ENCODE results near the gene BHMT. TPM values are rescaled to one million over a fixed set of nuclear protein-coding genes. Genes with fewer than 3 reads are reported as not detected.
"Not testable (repeated sequence)": the region's sequence is repeated elsewhere in the genome, so short reads cannot be mapped to it uniquely, and the experiment has no call there.

The BHMT gene
- total RNA-seq, 2 donors from 2014 or later = not detected

DNA sequence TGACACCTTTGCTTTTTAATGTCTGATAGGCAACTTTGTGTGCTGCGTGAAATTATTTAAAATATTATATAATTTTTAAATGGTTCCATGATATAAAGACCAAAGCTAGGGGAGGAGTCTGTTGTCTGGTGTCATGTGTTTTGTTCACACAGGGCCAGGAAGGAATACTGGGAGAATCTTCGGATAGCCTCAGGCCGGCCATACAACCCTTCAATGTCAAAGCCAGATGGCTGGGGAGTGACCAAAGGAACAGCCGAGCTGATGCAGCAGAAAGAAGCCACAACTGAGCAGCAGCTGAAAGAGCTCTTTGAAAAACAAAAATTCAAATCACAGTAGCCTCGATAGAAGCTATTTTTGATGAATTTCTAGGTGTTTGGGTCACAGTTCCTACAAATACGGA lies 19.2 kb downstream of the BHMT start:
- H3K27me3 Mint-ChIP-seq (ENCODE audit: low read depth) = peaks cover 4% of the 10 kb centered on the region
- ATAC-seq (replicated peaks in 1 of 2) (no peak), DNase-seq (no peak)
- H3K9me3 Mint-ChIP-seq = no peaks in the 10 kb centered on the region
- H3K27ac Mint-ChIP-seq = no peak overlapping the region
- H3K4me1 Mint-ChIP-seq (ENCODE audit: low read depth) = peaks cover 17% of the 10 kb centered on the region
- no peaks in the 10 kb centered on the region for H3K36me3 Mint-ChIP-seq (ENCODE audit: insufficient read depth in 2 of 2)
- H3K4me3 Mint-ChIP-seq = no peak overlapping the region

DNA sequence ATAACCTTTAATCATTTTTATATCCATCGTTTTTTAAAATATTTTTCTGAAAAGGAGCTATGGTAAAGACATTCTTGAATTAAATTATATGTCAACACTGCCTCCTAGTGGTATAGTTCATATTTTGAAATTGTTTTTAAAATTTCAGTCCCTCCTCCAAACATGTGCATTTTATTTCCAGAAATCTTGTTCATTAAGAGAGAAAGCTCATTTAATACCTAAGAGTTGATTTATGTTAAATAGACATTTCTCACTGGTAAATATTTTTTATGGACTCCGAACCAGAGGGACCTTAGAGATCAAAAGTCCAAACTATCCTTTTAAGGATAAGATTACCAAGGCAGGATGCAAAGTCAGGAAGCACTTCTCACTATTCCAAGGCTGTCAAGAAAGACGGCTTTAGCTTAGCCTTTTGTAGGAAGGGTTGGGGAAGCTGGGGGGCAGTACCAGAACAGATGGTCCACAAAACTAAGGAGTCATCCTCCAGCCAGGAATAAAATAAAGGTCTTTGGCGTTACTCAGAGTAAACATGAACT lies 21.6 kb downstream of the BHMT start:
- Mint-ChIP-seq H3K4me3 (peak overlapping the region; percentile 76 to 80), H3K9me3 (no peaks in the 10 kb centered on the region), H3K27me3 (ENCODE audit: low read depth) (no peaks in the 10 kb centered on the region), H3K36me3 (ENCODE audit: insufficient read depth in 2 of 2) (no peaks in the 10 kb centered on the region), H3K27ac (peak overlapping the region; percentile 95), H3K4me1 (ENCODE audit: low read depth) (peaks cover 17% of the 10 kb centered on the region)
- ATAC-seq (replicated peaks in 1 of 2) (peak in 1 of 2 donors; percentile 44), DNase-seq (no peak)

DNA sequence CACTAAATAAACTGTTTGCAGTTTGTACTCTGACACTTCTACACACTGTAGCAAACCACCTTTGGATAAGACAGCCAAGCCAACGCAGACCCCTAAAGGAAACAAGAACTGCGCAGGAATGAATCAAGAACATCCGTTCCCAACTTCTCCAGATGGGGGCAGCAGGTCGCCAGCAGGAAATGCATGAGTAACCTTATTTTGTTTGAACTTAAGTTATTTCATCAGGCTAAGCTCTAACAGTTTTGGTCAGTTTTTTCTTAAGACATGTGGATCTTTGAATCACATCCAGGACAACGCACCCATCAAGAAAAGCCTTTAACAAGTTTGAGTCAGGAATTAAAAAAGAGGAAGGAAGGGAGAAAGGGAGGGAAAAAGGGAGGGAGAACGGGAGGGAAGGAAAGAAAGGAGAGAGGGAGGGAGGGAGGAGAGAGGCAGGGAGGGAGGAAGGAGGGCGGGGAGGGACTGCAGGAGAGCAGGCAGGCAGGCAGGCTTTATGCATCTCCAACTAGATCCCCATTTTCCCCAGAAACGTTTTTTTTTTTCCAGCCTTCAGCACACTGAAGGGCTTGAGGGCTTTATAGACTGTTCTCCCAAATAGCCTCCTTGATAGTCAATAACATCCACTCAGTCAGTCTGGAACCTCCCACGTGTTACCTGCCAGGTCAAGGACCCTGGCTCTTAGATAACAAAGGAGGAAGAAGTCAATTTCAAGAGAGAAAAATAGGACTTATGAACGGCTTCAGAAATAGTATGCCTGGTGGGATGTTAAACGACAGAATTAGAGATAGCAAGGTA lies 22.2 kb downstream of the BHMT start:
- H3K36me3 Mint-ChIP-seq (ENCODE audit: insufficient read depth in 2 of 2) = no peaks in the 10 kb centered on the region
- H3K9me3 Mint-ChIP-seq = no peaks in the 10 kb centered on the region
- no peaks in the 10 kb centered on the region for H3K27me3 Mint-ChIP-seq (ENCODE audit: low read depth)
- ATAC-seq (replicated peaks in 1 of 2) (peak; percentile 88 to 90), DNase-seq (peak; percentile 75 to 78)
- H3K4me1 Mint-ChIP-seq (ENCODE audit: low read depth) = peaks cover 17% of the 10 kb centered on the region
- H3K4me3 Mint-ChIP-seq = peak overlapping the region; percentile 76 to 80
- peak overlapping the region; percentile 95 for H3K27ac Mint-ChIP-seq

DNA sequence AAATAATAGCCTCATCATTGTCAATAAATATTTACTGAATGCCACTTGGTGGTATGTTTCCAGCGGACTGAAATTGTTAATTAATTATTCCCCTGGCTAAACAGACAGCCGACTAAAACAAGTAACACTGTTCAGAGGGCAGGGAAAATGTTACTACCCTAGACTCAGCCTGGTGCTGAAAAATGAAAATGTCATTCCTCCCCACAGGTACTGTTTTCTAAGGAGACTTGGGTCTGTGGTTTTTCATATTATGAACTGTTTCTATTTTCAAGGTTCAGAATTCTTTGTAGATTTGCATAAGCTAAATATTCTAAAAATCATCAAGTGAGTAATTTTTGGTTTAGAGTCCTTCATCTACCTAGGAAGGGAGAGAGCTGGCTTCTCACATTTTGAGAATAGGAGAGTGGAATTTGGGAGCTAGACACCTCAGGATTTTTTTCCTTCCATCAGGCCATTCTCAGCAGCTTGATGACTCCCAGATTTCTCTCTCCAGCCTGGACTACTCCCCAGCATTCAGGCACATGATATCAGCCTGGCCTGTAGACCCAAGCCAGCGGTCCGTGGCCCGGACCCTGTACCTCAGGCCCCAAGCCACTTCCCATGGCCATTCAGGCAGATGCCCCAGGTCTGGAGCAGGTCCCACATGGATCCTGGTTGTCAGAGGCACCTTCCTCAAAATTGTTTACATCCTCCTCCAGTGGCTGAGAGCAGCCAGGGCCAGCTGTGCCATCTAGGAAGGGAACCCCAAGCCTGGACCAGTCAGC lies 24.4 kb downstream of the BHMT start:
- DNase-seq = no peak
- H3K27me3 Mint-ChIP-seq (ENCODE audit: low read depth) = no peaks in the 10 kb centered on the region
- H3K27ac Mint-ChIP-seq = no peak overlapping the region
- peaks cover 1 to 3% of the 10 kb centered on the region in 2 donors for H3K9me3 Mint-ChIP-seq
- ATAC-seq (replicated peaks in 1 of 2) = peak in 1 of 2 donors; percentile 20
- no peak overlapping the region for H3K4me3 Mint-ChIP-seq
- H3K4me1 Mint-ChIP-seq (ENCODE audit: low read depth) = peaks cover 17% of the 10 kb centered on the region
- peaks cover 2% of the 10 kb centered on the region in 2 donors for H3K36me3 Mint-ChIP-seq (ENCODE audit: insufficient read depth in 2 of 2)

DNA sequence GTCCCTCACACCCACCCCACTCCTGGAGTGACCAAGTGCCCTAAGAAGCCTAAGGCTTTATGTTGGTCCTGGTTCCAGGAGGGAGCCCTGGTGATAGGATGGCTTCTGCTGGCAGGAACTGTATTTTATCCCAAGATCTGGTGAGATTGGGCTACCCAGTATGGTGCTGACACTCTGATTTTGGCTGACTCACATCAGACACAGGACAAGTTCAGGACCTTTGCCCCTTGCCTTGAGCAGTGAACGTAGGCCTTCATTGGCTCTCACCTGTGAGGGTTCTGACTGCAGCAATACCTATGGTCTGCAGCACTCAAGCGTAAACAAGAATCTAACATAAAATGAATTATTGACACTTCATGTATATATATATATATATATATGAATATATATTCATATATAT lies 25.0 kb downstream of the BHMT start:
- DNase-seq = no peak
- peaks cover 17% of the 10 kb centered on the region for H3K4me1 Mint-ChIP-seq (ENCODE audit: low read depth)
- H3K27me3 Mint-ChIP-seq (ENCODE audit: low read depth) = no peaks in the 10 kb centered on the region
- peaks cover 2% of the 10 kb centered on the region in 2 donors for H3K36me3 Mint-ChIP-seq (ENCODE audit: insufficient read depth in 2 of 2)
- H3K9me3 Mint-ChIP-seq = peaks cover 1 to 3% of the 10 kb centered on the region in 2 donors
- no peak overlapping the region for H3K4me3 Mint-ChIP-seq
- ATAC-seq (replicated peaks in 1 of 2) = no peak
- H3K27ac Mint-ChIP-seq = no peak overlapping the region

DNA sequence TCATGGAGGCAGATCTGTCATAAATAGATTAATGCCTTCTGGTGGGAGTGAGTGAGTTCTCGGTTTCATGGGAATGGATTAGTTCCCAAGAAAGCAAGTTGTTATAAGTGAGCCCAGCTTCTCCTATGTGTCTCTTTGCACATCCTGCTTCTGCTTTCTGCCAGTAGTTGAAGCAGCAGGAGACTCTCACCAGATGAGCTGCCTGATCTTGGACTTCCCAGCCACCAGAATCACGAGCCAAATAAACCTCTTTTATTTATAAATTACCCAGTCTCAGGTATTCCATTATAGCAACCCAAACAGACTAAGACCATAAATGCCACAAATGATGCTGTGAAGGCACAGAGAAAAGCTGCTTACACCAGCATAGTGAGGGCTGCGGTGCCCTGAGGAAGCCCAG lies 28.9 kb downstream of the BHMT start:
- DNase-seq (no peak), ATAC-seq (replicated peaks in 1 of 2) (no peak)
- no peak overlapping the region for H3K4me3 Mint-ChIP-seq
- H3K36me3 Mint-ChIP-seq (ENCODE audit: insufficient read depth in 2 of 2) = peaks cover 2% of the 10 kb centered on the region in 2 donors
- H3K4me1 Mint-ChIP-seq (ENCODE audit: low read depth) = no peaks in the 10 kb centered on the region
- no peak overlapping the region for H3K27ac Mint-ChIP-seq
- peaks cover 1 to 3% of the 10 kb centered on the region in 2 donors for H3K9me3 Mint-ChIP-seq
- no peaks in the 10 kb centered on the region for H3K27me3 Mint-ChIP-seq (ENCODE audit: low read depth)

DNA sequence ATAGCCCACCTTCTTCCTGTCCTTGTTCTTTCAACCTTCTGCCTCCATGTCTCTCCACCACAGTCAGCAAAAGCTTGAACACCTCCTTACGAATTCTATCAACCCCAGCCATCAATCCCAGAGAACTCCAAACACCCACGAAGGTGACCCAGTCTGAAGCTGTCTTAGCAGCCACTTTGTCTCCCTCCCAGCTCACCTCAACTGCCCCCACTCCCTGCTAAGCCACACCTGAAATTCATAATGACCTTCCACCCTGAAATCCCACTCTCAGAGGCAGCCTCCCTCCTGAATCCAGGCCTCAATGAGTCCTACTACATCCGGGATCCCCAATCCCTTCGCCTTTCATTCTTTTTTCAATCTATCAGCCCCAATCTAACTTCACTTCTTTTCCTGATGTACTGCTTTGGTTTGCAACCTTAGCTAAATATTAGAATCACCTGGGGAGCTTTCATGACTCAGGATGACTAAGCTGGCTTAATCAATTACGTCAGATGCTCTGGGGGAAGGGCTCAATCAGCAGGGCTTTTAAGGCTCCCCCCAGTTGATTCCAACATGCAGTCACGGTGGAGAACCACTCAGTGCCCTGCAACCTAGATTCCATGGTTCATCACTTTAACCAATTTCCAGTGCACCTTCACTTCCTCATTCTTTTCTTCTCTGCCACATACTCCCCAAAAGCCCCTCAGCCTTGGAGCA lies 32.2 kb downstream of the BHMT start:
- no peak for ATAC-seq (replicated peaks in 1 of 2)

DNA sequence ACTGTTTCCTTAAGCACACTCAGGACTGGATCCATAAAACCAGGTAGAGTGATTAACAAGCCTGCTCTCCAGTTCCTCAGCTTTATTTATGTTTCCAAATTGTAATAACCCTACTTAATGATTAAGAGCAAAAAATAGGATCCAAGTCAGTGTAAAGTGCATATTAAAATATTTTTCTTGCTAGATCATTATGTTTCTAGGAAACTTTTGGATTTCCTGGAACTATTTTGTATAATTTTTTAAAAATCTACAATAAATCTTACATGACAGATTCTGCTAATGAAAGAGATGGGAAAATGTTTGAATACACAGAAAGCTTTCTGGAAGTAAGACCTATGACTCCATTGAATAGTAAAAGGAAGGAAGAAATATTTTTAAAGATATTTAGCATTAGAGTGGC lies 35.5 kb downstream of the BHMT start:
- no peak for ATAC-seq (replicated peaks in 1 of 2)
- peaks cover 5% of the 10 kb centered on the region for H3K4me1 Mint-ChIP-seq (ENCODE audit: low read depth)

More for the DNA sequence above, 32.2 kb downstream of the BHMT start:
- Mint-ChIP-seq H3K36me3 (ENCODE audit: insufficient read depth in 2 of 2) (peaks cover 2% of the 10 kb centered on the region in 2 donors), H3K4me1 (ENCODE audit: low read depth) (peaks cover 5% of the 10 kb centered on the region), H3K9me3 (peaks cover 1 to 3% of the 10 kb centered on the region in 2 donors), H3K27ac (no peak overlapping the region), H3K27me3 (ENCODE audit: low read depth) (no peaks in the 10 kb centered on the region), H3K4me3 (no peak overlapping the region)
- no peak for DNase-seq

DNA sequence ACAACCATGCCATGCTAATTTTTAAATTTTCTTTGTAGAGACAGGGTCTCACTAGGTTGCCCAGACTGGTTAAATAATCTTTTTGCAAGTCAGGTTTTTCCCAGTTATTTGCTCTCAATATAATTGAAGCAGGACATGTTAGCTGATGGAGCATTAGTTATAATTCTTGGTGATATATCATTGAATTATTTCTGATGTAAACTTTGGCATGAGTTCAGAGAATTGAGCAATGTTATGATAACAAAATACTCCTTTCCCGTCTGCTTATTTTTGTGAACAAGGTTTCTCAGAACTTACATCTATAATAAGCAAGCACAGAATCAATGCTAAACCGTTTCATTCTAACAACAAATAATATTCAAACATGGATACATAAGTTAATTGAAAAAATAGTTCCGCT lies 37.8 kb downstream of the BHMT start:
- no peak overlapping the region for H3K27ac Mint-ChIP-seq
- H3K36me3 Mint-ChIP-seq (ENCODE audit: insufficient read depth in 2 of 2) = no peaks in the 10 kb centered on the region

More for the DNA sequence above, 35.5 kb downstream of the BHMT start:
- no peak overlapping the region for H3K4me3 Mint-ChIP-seq
- no peak for DNase-seq
- H3K27me3 Mint-ChIP-seq (ENCODE audit: low read depth) = no peaks in the 10 kb centered on the region
- no peaks in the 10 kb centered on the region for H3K9me3 Mint-ChIP-seq
- H3K27ac Mint-ChIP-seq = no peak overlapping the region
- H3K36me3 Mint-ChIP-seq (ENCODE audit: insufficient read depth in 2 of 2) = no peaks in the 10 kb centered on the region

DNA sequence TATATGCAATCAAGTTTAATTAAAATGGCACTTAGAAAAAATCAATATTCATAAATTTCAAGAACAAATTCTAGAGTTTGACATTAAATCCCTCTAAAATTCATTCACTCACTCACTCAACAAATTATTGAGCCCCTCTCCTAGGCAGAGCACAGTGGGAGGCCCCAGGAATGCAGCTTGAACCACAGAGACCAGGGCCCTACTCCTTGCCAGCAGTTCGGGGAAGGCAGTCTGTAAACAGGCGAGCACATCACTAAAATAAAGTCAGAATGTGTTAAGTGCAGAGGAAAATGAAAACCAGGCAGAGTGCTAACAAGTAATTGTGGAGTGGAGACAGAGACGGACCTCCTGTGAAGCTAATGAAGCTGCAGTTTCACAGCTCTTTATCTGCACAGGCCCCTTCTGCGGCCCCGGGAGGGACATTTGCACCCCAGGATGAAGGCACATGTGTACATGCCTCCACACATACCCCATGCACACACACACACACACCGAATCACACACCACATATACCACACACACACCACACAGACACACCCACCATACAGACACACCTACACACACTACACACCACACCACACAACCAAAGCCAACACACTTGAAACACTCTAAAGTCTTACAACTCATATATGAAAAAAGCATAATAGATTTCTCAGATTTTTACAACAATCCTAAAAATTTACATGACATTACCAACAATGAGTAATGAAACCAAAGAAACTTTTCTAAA lies 40.5 kb downstream of the BHMT start:
- Mint-ChIP-seq H3K27ac (no peak overlapping the region), H3K27me3 (ENCODE audit: low read depth) (no peaks in the 10 kb centered on the region), H3K36me3 (ENCODE audit: insufficient read depth in 2 of 2) (no peaks in the 10 kb centered on the region), H3K4me1 (ENCODE audit: low read depth) (no peaks in the 10 kb centered on the region), H3K9me3 (no peaks in the 10 kb centered on the region), H3K4me3 (no peak overlapping the region)
- no peak for ATAC-seq (replicated peaks in 1 of 2)
- DNase-seq = no peak

More for the DNA sequence above, 37.8 kb downstream of the BHMT start:
- H3K4me1 Mint-ChIP-seq (ENCODE audit: low read depth) = peaks cover 5% of the 10 kb centered on the region
- no peaks in the 10 kb centered on the region for H3K9me3 Mint-ChIP-seq
- H3K27me3 Mint-ChIP-seq (ENCODE audit: low read depth) = no peaks in the 10 kb centered on the region
- ATAC-seq (replicated peaks in 1 of 2) (no peak), DNase-seq (no peak)
- no peak overlapping the region for H3K4me3 Mint-ChIP-seq

DNA sequence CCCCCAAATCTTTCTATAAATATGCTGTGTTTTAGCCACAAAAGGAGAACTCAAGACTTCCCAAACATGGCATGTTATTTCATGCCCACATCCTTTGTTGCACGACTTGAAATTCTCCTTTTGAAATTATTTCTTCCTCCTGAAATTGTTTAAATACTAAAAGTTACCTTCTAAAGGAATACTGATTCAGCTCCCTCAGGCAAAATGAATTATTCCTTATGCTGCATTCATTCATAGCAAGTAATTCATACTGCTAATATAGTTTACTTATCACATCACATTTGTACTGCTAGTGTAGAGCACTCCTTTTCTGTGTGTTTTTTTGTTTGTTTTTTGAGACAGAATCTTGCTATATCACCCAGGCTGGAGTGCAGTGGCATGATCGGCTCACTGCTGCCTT lies 45.7 kb downstream of the BHMT start:
- Mint-ChIP-seq H3K9me3 (no peaks in the 10 kb centered on the region), H3K4me3 (no peak overlapping the region), H3K27me3 (ENCODE audit: low read depth) (peaks cover 9% of the 10 kb centered on the region), H3K4me1 (ENCODE audit: low read depth) (no peaks in the 10 kb centered on the region), H3K36me3 (ENCODE audit: insufficient read depth in 2 of 2) (no peaks in the 10 kb centered on the region), H3K27ac (no peak overlapping the region)
- DNase-seq = no peak
- no peak for ATAC-seq (replicated peaks in 1 of 2)

DNA sequence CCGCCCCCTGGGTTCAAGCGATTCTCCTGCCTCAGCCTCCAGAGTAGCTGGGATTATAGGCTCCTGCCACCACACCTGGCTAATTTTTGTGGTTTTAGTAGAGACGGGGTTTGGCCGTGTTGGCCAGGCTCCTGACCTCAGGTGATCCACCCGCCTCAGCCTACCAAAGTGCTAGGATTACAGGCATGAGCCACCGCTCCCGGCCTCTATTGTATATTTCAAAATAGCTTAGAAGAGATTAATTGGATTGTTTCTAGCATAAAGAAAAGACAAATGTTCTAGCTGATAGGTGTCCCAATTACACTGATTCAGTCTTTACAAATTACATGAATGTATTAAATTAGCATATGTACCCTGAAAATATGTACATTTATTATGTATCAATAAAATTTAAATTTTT lies 50.0 kb downstream of the BHMT start:
- H3K27ac Mint-ChIP-seq; H3K4me3 Mint-ChIP-seq; H3K4me1 Mint-ChIP-seq (ENCODE audit: low read depth); H3K27me3 Mint-ChIP-seq (ENCODE audit: low read depth); DNase-seq; ATAC-seq (replicated peaks in 1 of 2); H3K9me3 Mint-ChIP-seq; H3K36me3 Mint-ChIP-seq (ENCODE audit: insufficient read depth in 2 of 2): not testable (repeated sequence)

All from activated T-cell treated with anti-CD3 and anti-CD28 coated beads, Interleukin-2, amount 50 U/mL, for 72 hours (primary cell).